Measurements from ENCODE around the gene NEB.

The NEB gene

DNA sequence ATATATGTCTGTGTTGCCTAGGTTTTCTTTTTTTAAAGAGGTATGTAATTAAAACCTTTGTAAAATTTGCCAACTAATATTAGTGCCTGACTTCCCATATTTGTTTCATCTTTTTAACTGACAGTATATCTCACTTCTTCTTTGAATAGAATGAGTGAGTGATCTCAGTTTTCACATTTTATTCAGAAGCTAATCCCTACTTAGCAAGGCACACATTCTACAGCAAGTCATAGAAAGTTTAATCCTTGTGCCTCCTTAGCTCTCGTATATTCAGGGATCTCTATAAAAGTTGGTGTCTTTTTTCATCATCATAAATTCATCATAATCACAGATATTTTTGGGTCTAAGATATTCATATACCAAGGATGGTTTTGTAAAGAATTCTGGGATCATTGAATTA is 258.0 kb downstream of the NEB start:
- no peaks in the 10 kb centered on the region for H3K9me3 ChIP-seq (ENCODE audit: insufficient read depth, low read depth, low read length)
- no peak overlapping the region for H3K4me2 ChIP-seq (ENCODE audit: low read depth, low read length, poor library complexity, severe bottlenecking)
- H3K4me1 ChIP-seq (ENCODE audit: insufficient read depth, low read length, poor library complexity, severe bottlenecking) = no peaks in the 10 kb centered on the region
- H3K27me3 ChIP-seq (ENCODE audit: insufficient read depth, low read length, poor library complexity, severe bottlenecking) = no peaks in the 10 kb centered on the region
- H3K9me2 ChIP-seq (replicated peaks; ENCODE audit: low read depth, low read length) = no peaks in the 10 kb centered on the region
- H3K4me3 ChIP-seq (ENCODE audit: low read length, poor library complexity, severe bottlenecking) = no peak overlapping the region
- no peak overlapping the region for H2AFZ ChIP-seq (ENCODE audit: low read length)
- TF ChIP-seq EZH2phosphoT487 (IDR thresholded peaks at IDR 0.05; ENCODE audit: borderline replicate concordance) = no peak
- TF ChIP-seq, protein P1, sequence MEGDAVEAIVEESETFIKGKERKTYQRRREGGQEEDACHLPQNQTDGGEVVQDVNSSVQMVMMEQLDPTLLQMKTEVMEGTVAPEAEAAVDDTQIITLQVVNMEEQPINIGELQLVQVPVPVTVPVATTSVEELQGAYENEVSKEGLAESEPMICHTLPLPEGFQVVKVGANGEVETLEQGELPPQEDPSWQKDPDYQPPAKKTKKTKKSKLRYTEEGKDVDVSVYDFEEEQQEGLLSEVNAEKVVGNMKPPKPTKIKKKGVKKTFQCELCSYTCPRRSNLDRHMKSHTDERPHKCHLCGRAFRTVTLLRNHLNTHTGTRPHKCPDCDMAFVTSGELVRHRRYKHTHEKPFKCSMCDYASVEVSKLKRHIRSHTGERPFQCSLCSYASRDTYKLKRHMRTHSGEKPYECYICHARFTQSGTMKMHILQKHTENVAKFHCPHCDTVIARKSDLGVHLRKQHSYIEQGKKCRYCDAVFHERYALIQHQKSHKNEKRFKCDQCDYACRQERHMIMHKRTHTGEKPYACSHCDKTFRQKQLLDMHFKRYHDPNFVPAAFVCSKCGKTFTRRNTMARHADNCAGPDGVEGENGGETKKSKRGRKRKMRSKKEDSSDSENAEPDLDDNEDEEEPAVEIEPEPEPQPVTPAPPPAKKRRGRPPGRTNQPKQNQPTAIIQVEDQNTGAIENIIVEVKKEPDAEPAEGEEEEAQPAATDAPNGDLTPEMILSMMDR (conservative IDR thresholded peaks at IDR 0.05; ENCODE audit: low read length) = no peak
- H3F3A ChIP-seq (ENCODE audit: low read depth) = no peaks in the 10 kb centered on the region
- no peaks in the 10 kb centered on the region; the same call in 1 of the 2 replicates for H3K79me2 ChIP-seq (ENCODE audit: insufficient read depth, low read length)
- H3K9ac ChIP-seq (ENCODE audit: low read depth, low read length, poor library complexity, severe bottlenecking) = no peak overlapping the region
- H4K20me1 ChIP-seq (ENCODE audit: insufficient read depth, low read length, poor library complexity, severe bottlenecking) = no peaks in the 10 kb centered on the region
- peaks cover 51% of the 10 kb centered on the region for H3K36me3 ChIP-seq (ENCODE audit: insufficient read depth, low read length)

DNA sequence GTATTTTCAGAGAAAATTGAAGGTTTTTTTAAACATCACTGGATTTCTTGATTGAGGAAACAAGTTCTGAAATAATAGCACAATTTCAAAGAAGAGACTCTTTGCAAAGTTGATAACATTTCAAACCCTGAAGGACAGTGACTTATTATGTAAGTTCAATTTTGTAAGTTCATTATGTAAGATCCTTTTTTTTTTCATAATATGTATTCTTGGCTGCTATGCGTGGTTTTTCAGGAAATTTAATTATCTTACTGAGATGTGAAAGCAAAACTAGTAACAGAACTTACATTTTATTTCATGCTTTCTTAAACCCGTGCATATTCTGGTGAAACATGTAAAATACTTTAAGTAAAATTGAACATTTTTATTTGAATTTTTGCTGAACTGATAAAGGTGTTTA is 259.2 kb downstream of the NEB start:
- no peaks in the 10 kb centered on the region for H4K20me1 ChIP-seq (ENCODE audit: insufficient read depth, low read length, poor library complexity, severe bottlenecking)
- no peak overlapping the region for H3K4me3 ChIP-seq (ENCODE audit: low read length, poor library complexity, severe bottlenecking)
- no peak overlapping the region for H3K4me2 ChIP-seq (ENCODE audit: low read depth, low read length, poor library complexity, severe bottlenecking)
- H3F3A ChIP-seq (ENCODE audit: low read depth) = no peaks in the 10 kb centered on the region
- H3K9ac ChIP-seq (ENCODE audit: low read depth, low read length, poor library complexity, severe bottlenecking) = no peak overlapping the region
- no peak overlapping the region for H2AFZ ChIP-seq (ENCODE audit: low read length)
- no peaks in the 10 kb centered on the region for H3K4me1 ChIP-seq (ENCODE audit: insufficient read depth, low read length, poor library complexity, severe bottlenecking)
- H3K9me3 ChIP-seq (ENCODE audit: insufficient read depth, low read depth, low read length) = no peaks in the 10 kb centered on the region
- no peak for TF ChIP-seq EZH2phosphoT487 (IDR thresholded peaks at IDR 0.05; ENCODE audit: borderline replicate concordance)
- TF ChIP-seq, protein P1 (conservative IDR thresholded peaks at IDR 0.05; ENCODE audit: low read length) = no peak
- H3K27me3 ChIP-seq (ENCODE audit: insufficient read depth, low read length, poor library complexity, severe bottlenecking) = no peaks in the 10 kb centered on the region
- H3K79me2 ChIP-seq (ENCODE audit: insufficient read depth, low read length) = no peaks in the 10 kb centered on the region; the same call in 1 of the 2 replicates
- no peaks in the 10 kb centered on the region for H3K9me2 ChIP-seq (replicated peaks; ENCODE audit: low read depth, low read length)
- peaks cover 59% of the 10 kb centered on the region for H3K36me3 ChIP-seq (ENCODE audit: insufficient read depth, low read length)

DNA sequence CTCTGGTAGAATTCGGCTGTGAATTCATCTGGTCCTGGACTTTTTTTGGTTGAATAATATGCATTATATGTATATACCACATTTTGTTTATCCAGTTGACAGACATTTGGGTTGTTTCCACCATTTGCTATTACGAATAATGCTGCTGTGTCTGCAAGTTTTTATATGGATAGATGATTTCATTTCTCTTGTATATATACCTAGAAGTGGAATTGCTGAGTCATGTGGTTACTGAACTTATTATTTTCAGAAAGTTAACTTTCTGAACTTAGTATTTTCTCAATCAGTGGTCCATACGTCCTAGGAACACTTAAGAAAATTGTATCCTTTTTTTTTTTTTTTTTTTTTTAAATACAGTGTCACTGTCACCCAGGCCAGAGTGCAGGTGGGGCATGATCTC is 261.3 kb downstream of the NEB start:
- no peaks in the 10 kb centered on the region for H3K9me3 ChIP-seq (ENCODE audit: insufficient read depth, low read depth, low read length)
- H3K4me1 ChIP-seq (ENCODE audit: insufficient read depth, low read length, poor library complexity, severe bottlenecking) = no peaks in the 10 kb centered on the region
- no peak overlapping the region for H3K4me3 ChIP-seq (ENCODE audit: low read length, poor library complexity, severe bottlenecking)
- no peak overlapping the region for H3K4me2 ChIP-seq (ENCODE audit: low read depth, low read length, poor library complexity, severe bottlenecking)
- H3F3A ChIP-seq (ENCODE audit: low read depth) = no peaks in the 10 kb centered on the region
- no peaks in the 10 kb centered on the region for H3K79me2 ChIP-seq (ENCODE audit: insufficient read depth, low read length)
- H3K36me3 ChIP-seq (ENCODE audit: insufficient read depth, low read length) = peaks cover 74% of the 10 kb centered on the region
- no peaks in the 10 kb centered on the region for H4K20me1 ChIP-seq (ENCODE audit: insufficient read depth, low read length, poor library complexity, severe bottlenecking)
- TF ChIP-seq EZH2phosphoT487 (IDR thresholded peaks at IDR 0.05; ENCODE audit: borderline replicate concordance) = no peak
- TF ChIP-seq, protein P1 (conservative IDR thresholded peaks at IDR 0.05; ENCODE audit: low read length) = no peak
- no peaks in the 10 kb centered on the region for H3K27me3 ChIP-seq (ENCODE audit: insufficient read depth, low read length, poor library complexity, severe bottlenecking)
- H2AFZ ChIP-seq (ENCODE audit: low read length) = no peak overlapping the region
- H3K9ac ChIP-seq (ENCODE audit: low read depth, low read length, poor library complexity, severe bottlenecking) = no peak overlapping the region
- no peaks in the 10 kb centered on the region for H3K9me2 ChIP-seq (replicated peaks; ENCODE audit: low read depth, low read length)

Data from Loucy (cell line).